SK-N-SH treated with all-trans-retinoic acid at 6 μM for 48 hours (cell line): Measurements from ENCODE around the gene KCNJ16.

Experiments
- BACH2 ChIP-seq: fragments of 250-450 bp; sonication (Bioruptor Pico); IDR thresholded peaks from 2 replicates; pipeline ENCODE4 v1.9.0; 2021; ENCODE audit warnings: mild to moderate bottlenecking, borderline replicate concordance
- GLIS3 ChIP-seq: fragments of 250-450 bp; sonication (Bioruptor Pico); IDR thresholded peaks from 2 replicates; pipeline ENCODE4 v1.5.0; 2020; ENCODE audit warnings: mild to moderate bottlenecking, moderate library complexity
- PPARA ChIP-seq: fragments of 250-450 bp; sonication (Bioruptor Pico); IDR thresholded peaks from 2 replicates; pipeline ENCODE4 v1.5.0; 2020; ENCODE audit warnings: mild to moderate bottlenecking, borderline replicate concordance
- RARB ChIP-seq: fragments of 250-450 bp; sonication (Bioruptor Pico); IDR thresholded peaks from 2 replicates; pipeline ENCODE4 v1.8.0; 2021; ENCODE audit warnings: mild to moderate bottlenecking, moderate library complexity
- TCF4 ChIP-seq: fragments of 250-450 bp; sonication (Bioruptor Pico); IDR thresholded peaks from 2 replicates; pipeline ENCODE4 v1.8.0; 2021; ENCODE audit warnings: mild to moderate bottlenecking, moderate library complexity, borderline replicate concordance
- TOX ChIP-seq: fragments of 250-450 bp; sonication (Bioruptor Pico); IDR thresholded peaks from 2 replicates; pipeline ENCODE4 v1.8.0; 2021; ENCODE audit warnings: mild to moderate bottlenecking, moderate library complexity, borderline replicate concordance
- ZNF8 ChIP-seq: fragments of 450-650 bp; formaldehyde crosslinking; IDR thresholded peaks from 2 replicates; pipeline ENCODE4 v1.5.0; 2020; ENCODE audit warnings: mild to moderate bottlenecking, moderate library complexity
- TF ChIP-seq, protein P1 (sequence below): fragments of 250-450 bp; sonication (Bioruptor Pico); IDR thresholded peaks from 2 replicates; pipeline ENCODE4 v1.8.0; 2020; ENCODE audit warnings: mild to moderate bottlenecking, moderate library complexity, borderline replicate concordance
- TF ChIP-seq, protein P2 (sequence below): fragments of 250-450 bp; sonication (Bioruptor Pico); IDR thresholded peaks from 2 replicates; pipeline ENCODE4 v1.5.1; 2021; ENCODE audit warnings: mild to moderate bottlenecking, moderate library complexity
- TF ChIP-seq, protein P3 (sequence below): fragments of 250-450 bp; sonication (Bioruptor Pico); IDR thresholded peaks from 2 replicates; pipeline ENCODE4 v1.5.1; 2020; ENCODE audit warnings: low read depth, mild to moderate bottlenecking, moderate library complexity
- TF ChIP-seq, protein P4 (sequence below): fragments of 250-450 bp; sonication (Bioruptor Pico); IDR thresholded peaks from 2 replicates; pipeline ENCODE4 v1.5.0; 2020; ENCODE audit warnings: mild to moderate bottlenecking, moderate library complexity

DNA sequence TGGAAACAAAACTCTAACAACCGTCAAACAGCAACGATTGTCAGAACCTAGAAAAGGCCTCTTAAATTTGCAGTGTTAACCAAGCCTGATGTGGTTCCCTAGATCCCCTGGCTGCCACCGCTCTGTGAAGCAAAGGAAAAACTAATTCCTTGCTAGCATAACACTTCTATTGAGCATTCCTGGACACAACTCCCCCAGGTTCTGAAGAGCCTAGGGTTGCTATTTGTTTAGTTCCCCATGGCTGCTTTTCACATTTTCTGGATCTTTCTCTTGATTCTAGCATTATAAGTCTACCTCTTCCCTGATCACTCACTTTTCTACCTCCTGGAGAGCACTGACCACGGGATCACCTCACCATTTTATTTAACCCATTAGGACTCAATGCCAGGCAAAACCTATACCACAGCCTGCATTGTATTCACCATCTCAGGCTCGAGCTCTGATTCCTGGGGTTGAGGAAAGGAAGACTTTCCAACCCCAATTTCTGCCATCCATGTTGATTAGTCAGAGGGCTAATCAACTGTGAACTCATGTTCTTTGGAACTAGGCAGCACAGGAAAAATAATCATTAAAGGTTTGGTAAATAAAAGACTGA is 692 bp upstream of the KCNJ16 start:
- TF ChIP-seq BACH2 (CRISPR knock-in tag) (no peak), TOX (CRISPR knock-in tag) (no peak), RARB (CRISPR knock-in tag) (no peak), ZNF8 (CRISPR knock-in tag) (no peak), GLIS3 (CRISPR knock-in tag) (no peak), PPARA (CRISPR knock-in tag) (no peak), TCF4 (CRISPR knock-in tag) (no peak)
- TF ChIP-seq, protein P1, sequence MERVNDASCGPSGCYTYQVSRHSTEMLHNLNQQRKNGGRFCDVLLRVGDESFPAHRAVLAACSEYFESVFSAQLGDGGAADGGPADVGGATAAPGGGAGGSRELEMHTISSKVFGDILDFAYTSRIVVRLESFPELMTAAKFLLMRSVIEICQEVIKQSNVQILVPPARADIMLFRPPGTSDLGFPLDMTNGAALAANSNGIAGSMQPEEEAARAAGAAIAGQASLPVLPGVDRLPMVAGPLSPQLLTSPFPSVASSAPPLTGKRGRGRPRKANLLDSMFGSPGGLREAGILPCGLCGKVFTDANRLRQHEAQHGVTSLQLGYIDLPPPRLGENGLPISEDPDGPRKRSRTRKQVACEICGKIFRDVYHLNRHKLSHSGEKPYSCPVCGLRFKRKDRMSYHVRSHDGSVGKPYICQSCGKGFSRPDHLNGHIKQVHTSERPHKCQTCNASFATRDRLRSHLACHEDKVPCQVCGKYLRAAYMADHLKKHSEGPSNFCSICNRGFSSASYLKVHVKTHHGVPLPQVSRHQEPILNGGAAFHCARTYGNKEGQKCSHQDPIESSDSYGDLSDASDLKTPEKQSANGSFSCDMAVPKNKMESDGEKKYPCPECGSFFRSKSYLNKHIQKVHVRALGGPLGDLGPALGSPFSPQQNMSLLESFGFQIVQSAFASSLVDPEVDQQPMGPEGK (CRISPR knock-in tag): no peak
- TF ChIP-seq, protein P2, sequence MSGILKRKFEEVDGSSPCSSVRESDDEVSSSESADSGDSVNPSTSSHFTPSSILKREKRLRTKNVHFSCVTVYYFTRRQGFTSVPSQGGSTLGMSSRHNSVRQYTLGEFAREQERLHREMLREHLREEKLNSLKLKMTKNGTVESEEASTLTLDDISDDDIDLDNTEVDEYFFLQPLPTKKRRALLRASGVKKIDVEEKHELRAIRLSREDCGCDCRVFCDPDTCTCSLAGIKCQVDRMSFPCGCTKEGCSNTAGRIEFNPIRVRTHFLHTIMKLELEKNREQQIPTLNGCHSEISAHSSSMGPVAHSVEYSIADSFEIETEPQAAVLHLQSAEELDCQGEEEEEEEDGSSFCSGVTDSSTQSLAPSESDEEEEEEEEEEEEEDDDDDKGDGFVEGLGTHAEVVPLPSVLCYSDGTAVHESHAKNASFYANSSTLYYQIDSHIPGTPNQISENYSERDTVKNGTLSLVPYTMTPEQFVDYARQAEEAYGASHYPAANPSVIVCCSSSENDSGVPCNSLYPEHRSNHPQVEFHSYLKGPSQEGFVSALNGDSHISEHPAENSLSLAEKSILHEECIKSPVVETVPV (CRISPR knock-in tag): no peak
- TF ChIP-seq, protein P3, sequence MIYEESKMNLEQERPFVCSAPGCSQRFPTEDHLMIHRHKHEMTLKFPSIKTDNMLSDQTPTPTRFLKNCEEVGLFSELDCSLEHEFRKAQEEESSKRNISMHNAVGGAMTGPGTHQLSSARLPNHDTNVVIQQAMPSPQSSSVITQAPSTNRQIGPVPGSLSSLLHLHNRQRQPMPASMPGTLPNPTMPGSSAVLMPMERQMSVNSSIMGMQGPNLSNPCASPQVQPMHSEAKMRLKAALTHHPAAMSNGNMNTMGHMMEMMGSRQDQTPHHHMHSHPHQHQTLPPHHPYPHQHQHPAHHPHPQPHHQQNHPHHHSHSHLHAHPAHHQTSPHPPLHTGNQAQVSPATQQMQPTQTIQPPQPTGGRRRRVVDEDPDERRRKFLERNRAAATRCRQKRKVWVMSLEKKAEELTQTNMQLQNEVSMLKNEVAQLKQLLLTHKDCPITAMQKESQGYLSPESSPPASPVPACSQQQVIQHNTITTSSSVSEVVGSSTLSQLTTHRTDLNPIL (CRISPR knock-in tag): no peak
- TF ChIP-seq, protein P4, sequence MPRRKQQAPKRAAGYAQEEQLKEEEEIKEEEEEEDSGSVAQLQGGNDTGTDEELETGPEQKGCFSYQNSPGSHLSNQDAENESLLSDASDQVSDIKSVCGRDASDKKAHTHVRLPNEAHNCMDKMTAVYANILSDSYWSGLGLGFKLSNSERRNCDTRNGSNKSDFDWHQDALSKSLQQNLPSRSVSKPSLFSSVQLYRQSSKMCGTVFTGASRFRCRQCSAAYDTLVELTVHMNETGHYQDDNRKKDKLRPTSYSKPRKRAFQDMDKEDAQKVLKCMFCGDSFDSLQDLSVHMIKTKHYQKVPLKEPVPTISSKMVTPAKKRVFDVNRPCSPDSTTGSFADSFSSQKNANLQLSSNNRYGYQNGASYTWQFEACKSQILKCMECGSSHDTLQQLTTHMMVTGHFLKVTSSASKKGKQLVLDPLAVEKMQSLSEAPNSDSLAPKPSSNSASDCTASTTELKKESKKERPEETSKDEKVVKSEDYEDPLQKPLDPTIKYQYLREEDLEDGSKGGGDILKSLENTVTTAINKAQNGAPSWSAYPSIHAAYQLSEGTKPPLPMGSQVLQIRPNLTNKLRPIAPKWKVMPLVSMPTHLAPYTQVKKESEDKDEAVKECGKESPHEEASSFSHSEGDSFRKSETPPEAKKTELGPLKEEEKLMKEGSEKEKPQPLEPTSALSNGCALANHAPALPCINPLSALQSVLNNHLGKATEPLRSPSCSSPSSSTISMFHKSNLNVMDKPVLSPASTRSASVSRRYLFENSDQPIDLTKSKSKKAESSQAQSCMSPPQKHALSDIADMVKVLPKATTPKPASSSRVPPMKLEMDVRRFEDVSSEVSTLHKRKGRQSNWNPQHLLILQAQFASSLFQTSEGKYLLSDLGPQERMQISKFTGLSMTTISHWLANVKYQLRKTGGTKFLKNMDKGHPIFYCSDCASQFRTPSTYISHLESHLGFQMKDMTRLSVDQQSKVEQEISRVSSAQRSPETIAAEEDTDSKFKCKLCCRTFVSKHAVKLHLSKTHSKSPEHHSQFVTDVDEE (CRISPR knock-in tag): no peak
